GM21529 (cell line): Measurements from ENCODE around the gene OLFML2A.
A peak's percentile ranks its signal among the peaks of the same experiment; 100 is the strongest.

Experiments
- ATAC-seq: cut with Tn5 transposase; IDR thresholded peaks from one replicate; pipeline ENCODE4 v1.9.1; 2021; ENCODE audit not compliant: unreplicated experiment

Gene OLFML2A

GRCh38 chr9:124774129-124774978, 2.6 kb upstream of the OLFML2A start:
- peak; percentile 33 for ATAC-seq

- ATAC-seq, result no peak
Observed at GRCh38 chr9:124776618-124776953, 347 bp upstream of the OLFML2A start.

- ATAC-seq, result no peak
Observed at GRCh38 chr9:124778575-124779367, 1.8 kb downstream of the OLFML2A start.

- no peak for ATAC-seq
Observed at GRCh38 chr9:124779368-124780059, 2.6 kb downstream of the OLFML2A start.

- no peak for ATAC-seq
Observed at GRCh38 chr9:124780060-124780756, 3.3 kb downstream of the OLFML2A start.

- ATAC-seq, result no peak
Observed at GRCh38 chr9:124780757-124781151, 3.8 kb downstream of the OLFML2A start.

- ATAC-seq, result no peak
Observed at GRCh38 chr9:124781967-124782660, 5.2 kb downstream of the OLFML2A start.

GRCh38 chr9:124782661-124783574, 6.0 kb downstream of the OLFML2A start:
- ATAC-seq, result no peak

- ATAC-seq, result no peak
Observed at GRCh38 chr9:124783830-124784229, 6.9 kb downstream of the OLFML2A start.

GRCh38 chr9:124784509-124784908, 7.6 kb downstream of the OLFML2A start:
- no peak for ATAC-seq

GRCh38 chr9:124786881-124787573, 10.1 kb downstream of the OLFML2A start:
- no peak for ATAC-seq

GRCh38 chr9:124788542-124789217, 11.7 kb downstream of the OLFML2A start:
- ATAC-seq, result no peak

GRCh38 chr9:124789531-124789930, 12.6 kb downstream of the OLFML2A start:
- ATAC-seq, result no peak

GRCh38 chr9:124790301-124790700, 13.4 kb downstream of the OLFML2A start:
- ATAC-seq, result no peak

- ATAC-seq, result no peak
Observed at GRCh38 chr9:124790801-124791505, 14.0 kb downstream of the OLFML2A start.

GRCh38 chr9:124792257-124793014, 15.5 kb downstream of the OLFML2A start:
- ATAC-seq, result no peak

GRCh38 chr9:124793015-124793541, 16.1 kb downstream of the OLFML2A start:
- no peak for ATAC-seq
